IMR-90 (cell line): ENCODE results near the gene GGA2. TPM values are rescaled to one million over a fixed set of nuclear protein-coding genes. Genes with fewer than 3 reads are reported as not detected.

Experiments
- ATAC-seq: fragments of 200-7000 bp; cut with Tn5 transposase; 2 replicates; pipeline ENCODE4 v1.9.1; 2020; ENCODE audit warnings: low read depth, mild to moderate bottlenecking, moderate library complexity
- BruUV-seq: library from RNA; stranded (reverse); fragments of 400-500 nt; replicated peaks from 2 replicates; lab custom pipeline; 2021; lab: Mats Ljungman, UMichigan
- CTCF ChIA-PET: fragments of 300-600 bp; formaldehyde crosslinking; extraction: SDS; loops from one replicate; lab custom pipeline; 2021; ENCODE audit warnings: antibody characterized with exemption; lab: Yijun Ruan, JAX
- POLR2A ChIA-PET: fragments of 300-600 bp; sonication (Branson Sonifier 250); formaldehyde crosslinking; loops from one replicate; lab custom pipeline; 2022; ENCODE audit warnings: antibody characterized with exemption; ENCODE audit not compliant: unreplicated experiment; lab: Charles Lee
- DNase-seq: peaks from one replicate; pipeline ENCODE4 v3.0.0; 2013
- H2AFZ ChIP-seq: replicated peaks from 2 replicates; pipeline ENCODE3; 2013; ENCODE audit warnings: low read length, mild to moderate bottlenecking; ENCODE audit not compliant: poor library complexity
- H2AK5ac ChIP-seq: 2 replicates; pipeline ENCODE4 v1.6.1; 2013; ENCODE audit warnings: low read depth, low read length, inconsistent platforms
- H2AK9ac ChIP-seq: replicated peaks from 2 replicates; pipeline ENCODE3; 2013; ENCODE audit warnings: mild to moderate bottlenecking, low read depth, low read length, moderate library complexity; ENCODE audit not compliant: poor library complexity
- H2BK120ac ChIP-seq: 2 replicates; pipeline ENCODE4 v1.6.1; 2013; ENCODE audit warnings: low read depth, low read length, inconsistent platforms
- H2BK15ac ChIP-seq: 3 replicates; pipeline ENCODE4 v1.6.1; 2013; ENCODE audit warnings: low read depth, low read length, inconsistent platforms
- H2BK20ac ChIP-seq: 2 replicates; pipeline ENCODE4 v1.6.1; 2013; ENCODE audit warnings: low read depth, mild to moderate bottlenecking, inconsistent platforms, low read length, moderate library complexity
- H2BK5ac ChIP-seq: 2 replicates; pipeline ENCODE4 v1.6.1; 2013; ENCODE audit warnings: mild to moderate bottlenecking, low read depth, low read length, inconsistent platforms; ENCODE audit not compliant: poor library complexity, severe bottlenecking
- H3K14ac ChIP-seq: replicated peaks from 2 replicates; pipeline ENCODE4 v1.6.1; 2013; ENCODE audit warnings: low read depth, low read length, inconsistent platforms
- H3K18ac ChIP-seq: 2 replicates; pipeline ENCODE4 v1.6.1; 2013; ENCODE audit warnings: low read depth, low read length, control low read depth
- H3K23ac ChIP-seq: 2 replicates; pipeline ENCODE4 v1.6.1; 2013; ENCODE audit warnings: low read depth, low read length, inconsistent platforms
- H3K27ac ChIP-seq: 2 replicates; pipeline ENCODE4 v1.5.1; 2013; ENCODE audit warnings: mild to moderate bottlenecking, control low read depth, low read length; ENCODE audit not compliant: insufficient read depth
- H3K27me3 ChIP-seq: 2 replicates; pipeline ENCODE4 v1.6.1; 2013; ENCODE audit warnings: low read length; ENCODE audit not compliant: control insufficient read depth, insufficient read depth
- H3K36me3 ChIP-seq: 2 replicates; pipeline ENCODE4 v1.6.1; 2013; ENCODE audit warnings: low read length, mixed read lengths; ENCODE audit not compliant: control insufficient read depth, insufficient read depth
- H3K4ac ChIP-seq: 2 replicates; pipeline ENCODE4 v1.6.1; 2013; ENCODE audit warnings: low read depth, low read length, inconsistent platforms
- H3K4me1 ChIP-seq: 2 replicates; pipeline ENCODE4 v1.6.1; 2013; ENCODE audit warnings: low read length, mixed read lengths; ENCODE audit not compliant: control insufficient read depth, insufficient read depth
- H3K4me2 ChIP-seq: 2 replicates; pipeline ENCODE4 v1.6.1; 2013; ENCODE audit warnings: low read depth, mild to moderate bottlenecking, control low read depth, low read length, moderate library complexity
- H3K4me3 ChIP-seq: 2 replicates; pipeline ENCODE4 v1.5.1; 2013; ENCODE audit warnings: low read depth, mild to moderate bottlenecking, control low read depth, low read length, moderate library complexity; ENCODE audit not compliant: insufficient read depth
- H3K56ac ChIP-seq: 2 replicates; pipeline ENCODE4 v1.6.1; 2013; ENCODE audit warnings: low read length, inconsistent platforms; ENCODE audit not compliant: insufficient read depth; ENCODE audit errors: extremely low read depth
- H3K79me1 ChIP-seq, 2 experiments: 2 replicates each; pipeline ENCODE4 v1.6.1; 2013; ENCODE audit warnings: low read length in 2 of 2, inconsistent platforms in 1 of 2, low read depth in 1 of 2
- H3K9ac ChIP-seq: 2 replicates; pipeline ENCODE4 v1.6.1; 2013; ENCODE audit warnings: low read depth, low read length, control low read depth
- H3K9me1 ChIP-seq: 2 replicates; pipeline ENCODE4 v1.6.1; 2013; ENCODE audit warnings: low read length, inconsistent platforms; ENCODE audit not compliant: insufficient read depth
- H3K9me3 ChIP-seq: 2 replicates; pipeline ENCODE4 v1.6.1; 2013; ENCODE audit warnings: low read length; ENCODE audit not compliant: control insufficient read depth, insufficient read depth
- H4K20me1 ChIP-seq: 2 replicates; pipeline ENCODE4 v1.6.1; 2013; ENCODE audit warnings: low read length, inconsistent platforms; ENCODE audit not compliant: insufficient read depth
- H4K5ac ChIP-seq: 2 replicates; pipeline ENCODE4 v1.6.1; 2013; ENCODE audit warnings: mild to moderate bottlenecking, low read depth, low read length, control low read depth
- H4K8ac ChIP-seq, 2 experiments: 2 replicates each; pipeline ENCODE4 v1.6.1; 2013; ENCODE audit warnings: low read depth in 2 of 2, low read length in 2 of 2, control low read depth in 1 of 2, inconsistent platforms in 1 of 2
- H4K91ac ChIP-seq: 2 replicates; pipeline ENCODE4 v1.6.1; 2013; ENCODE audit warnings: low read depth, low read length, inconsistent platforms; ENCODE audit not compliant: insufficient read depth
- BHLHE40 ChIP-seq: fragments of 150-350 bp; IDR thresholded peaks from 2 replicates; pipeline ENCODE4 v1.6.1; 2016; ENCODE audit warnings: mild to moderate bottlenecking, low read depth, low read length
- CEBPB ChIP-seq: IDR thresholded peaks from 2 replicates; pipeline ENCODE4 v1.6.1; 2012; ENCODE audit warnings: low read depth, low read length, improper control_type of control experiment
- CHD1 ChIP-seq: IDR thresholded peaks from 2 replicates; pipeline ENCODE4 v1.6.1; 2012; ENCODE audit warnings: low read depth, low read length, improper control_type of control experiment
- CTCF ChIP-seq: conservative IDR thresholded peaks from 2 replicates; pipeline ENCODE4 v1.5.1; 2012; ENCODE audit warnings: mild to moderate bottlenecking, low read depth, low read length, improper control_type of control experiment
- ELK1 ChIP-seq: fragments of 150-350 bp; IDR thresholded peaks from 2 replicates; pipeline ENCODE4 v1.6.1; 2016; ENCODE audit warnings: low read depth, mild to moderate bottlenecking, low read length, moderate library complexity, borderline replicate concordance
- FOS ChIP-seq: fragments of 150-350 bp; IDR thresholded peaks from 2 replicates; pipeline ENCODE4 v1.6.1; 2016; ENCODE audit warnings: low read depth, low read length
- MAFK ChIP-seq: IDR thresholded peaks from 2 replicates; pipeline ENCODE4 v1.6.1; 2012; ENCODE audit warnings: low read depth, low read length, improper control_type of control experiment
- MAZ ChIP-seq: IDR thresholded peaks from 2 replicates; pipeline ENCODE4 v1.6.1; 2012; ENCODE audit warnings: low read depth, mild to moderate bottlenecking, low read length, improper control_type of control experiment, moderate library complexity, borderline replicate concordance
- MXI1 ChIP-seq: IDR thresholded peaks from 2 replicates; pipeline ENCODE4 v1.6.1; 2012; ENCODE audit warnings: low read depth, mild to moderate bottlenecking, low read length, moderate library complexity, borderline replicate concordance
- NFE2L2 ChIP-seq: fragments of 150-350 bp; IDR thresholded peaks from 2 replicates; pipeline ENCODE4 v1.6.1; 2016; ENCODE audit warnings: low read depth, mild to moderate bottlenecking, low read length
- POLR2A ChIP-seq: IDR thresholded peaks from 2 replicates; pipeline ENCODE4 v1.6.1; 2012; ENCODE audit warnings: mild to moderate bottlenecking, low read depth, low read length
- RAD21 ChIP-seq: IDR thresholded peaks from 2 replicates; pipeline ENCODE4 v1.6.1; 2012; ENCODE audit warnings: low read length, improper control_type of control experiment
- RCOR1 ChIP-seq: IDR thresholded peaks from 2 replicates; pipeline ENCODE4 v1.6.1; 2012; ENCODE audit warnings: mild to moderate bottlenecking, low read length, improper control_type of control experiment; ENCODE audit not compliant: insufficient replicate concordance
- RFX5 ChIP-seq: IDR thresholded peaks from 2 replicates; pipeline ENCODE4 v1.8.0; 2012; ENCODE audit warnings: low read depth, mild to moderate bottlenecking, low read length, moderate library complexity
- SMC3 ChIP-seq: fragments of 150-350 bp; IDR thresholded peaks from 2 replicates; pipeline ENCODE4 v1.6.1; 2016; ENCODE audit warnings: low read depth, mild to moderate bottlenecking, antibody characterized with exemption, low read length, moderate library complexity
- USF2 ChIP-seq: fragments of 150-350 bp; IDR thresholded peaks from 2 replicates; pipeline ENCODE4 v1.6.1; 2017; ENCODE audit warnings: mild to moderate bottlenecking, antibody characterized with exemption, low read length, low read depth
- WGBS, 2 experiments: methylation state at CpG; one replicate each; pipeline versions ENCODE4 v1.1.5 to v1.1.7; 2013; ENCODE audit warnings: missing lambda C conversion rate in 2 of 2; ENCODE audit not compliant: insufficient read length in 1 of 2; ENCODE audit errors: extremely low coverage in 2 of 2; 5-methylcytosine and 5-hydroxymethylcytosine counted together
- dilution Hi-C: fragments of 300-500 bp; cut with HindIII; formaldehyde crosslinking; loops from one replicate; pipeline ENCODE4 v1.14.3; 2018; ENCODE audit warnings: low sequenced_read_pairs; ENCODE audit not compliant: unreplicated experiment
- in situ Hi-C: fragments of 300-500 bp; cut with MboI; formaldehyde crosslinking; loops from 3 replicates; pipeline ENCODE4 v1.14.3; 2019; ENCODE audit warnings: low sequenced_read_pairs, inconsistent platforms, mixed read lengths
- intact Hi-C: fragments of 100-400 bp; cut with micrococcal nuclease; formaldehyde crosslinking; loops from 2 replicates; pipeline ENCODE4 v1.10.0; 2022
- polyA plus RNA-seq, 3 experiments: library from polyadenylated mRNA; depleted of rRNA; stranded (reverse); fragments of >200 nt; gene quantifications; 2 replicates each; pipeline ENCODE4 v1.2.3, GENCODE V29; 2012; ENCODE audit warnings: low replicate concordance in 1 of 3
- total RNA-seq: library from RNA; depleted of rRNA; stranded (reverse); fragments of >200 nt; gene quantifications from 2 replicates; pipeline ENCODE4 v1.2.3, GENCODE V29; 2012

Gene GGA2
- total and polyA plus RNA-seq, 2 of the 4 experiments (the other 2 are of a cell fraction), result 16.5 to 30.1 TPM

- no peak for DNase-seq
- Histone ChIP-seq H2BK120ac (no peak overlapping the region), H3K56ac (no peak overlapping the region), H3K36me3 (peaks cover 56% of the 10 kb centered on the region), H4K8ac (no peak overlapping the region), H2AFZ (no peak overlapping the region), H3K9me1 (no peaks in the 10 kb centered on the region), H2AK9ac (no peak overlapping the region), H4K20me1 (no peaks in the 10 kb centered on the region), H3K4me2 (no peak overlapping the region), H3K23ac (no peak overlapping the region), H2BK15ac (no peak overlapping the region), H4K91ac (no peak overlapping the region), H3K14ac (no peak overlapping the region), H3K4me3 (no peak overlapping the region), H2BK20ac (no peak overlapping the region), H3K18ac (no peak overlapping the region), H4K5ac (no peak overlapping the region), H3K4me1 (no peaks in the 10 kb centered on the region), H2AK5ac (no peak overlapping the region), H3K79me1 (no peaks in the 10 kb centered on the region), H3K27me3 (no peaks in the 10 kb centered on the region), H2BK5ac (no peak overlapping the region), H3K4ac (no peak overlapping the region), H3K27ac (no peak overlapping the region), H3K9me3 (no peaks in the 10 kb centered on the region), H3K9ac (no peak overlapping the region)
- no CpG with 5 or more reads among the region's 3 CpGs for WGBS, 2 experiments
- no TSS peak for BruUV-seq
- intact Hi-C loops, result no loop called here
- CTCF ChIA-PET, result interaction anchor here (0.5 kb wide), 1 partner anchor 113 kb away, joined by 3 read pairs; no protein-coding TSS in a partner anchor
- dilution Hi-C loops, result no loop called here
- no peak for TF ChIP-seq BHLHE40
- TF ChIP-seq ELK1, result no peak
- TF ChIP-seq RCOR1, result no peak
- TF ChIP-seq CEBPB, result no peak
- TF ChIP-seq MAFK, result no peak
- TF ChIP-seq RAD21, result no peak
- no peak for TF ChIP-seq NFE2L2
- no peak for TF ChIP-seq SMC3
- TF ChIP-seq USF2, result no peak
- no peak for TF ChIP-seq RFX5
- TF ChIP-seq MAZ, result no peak
- no peak for TF ChIP-seq CTCF
- no peak for TF ChIP-seq POLR2A
- TF ChIP-seq FOS, result no peak
- no peak for TF ChIP-seq CHD1
- no peak for TF ChIP-seq MXI1
- no peak for ATAC-seq
- in situ Hi-C loops, result no loop called here
- POLR2A ChIA-PET, result no interaction called here
Measured at GRCh38 chr16:23478566-23478965, 31.7 kb downstream of the GGA2 start.
